Colon (tissue), 2 donors: Measurements from ENCODE around the gene ZNF692.

Experiments
- FAIRE-seq: peaks from 2 replicates; lab custom pipeline; 2012; peaks lifted over from hg19 to GRCh38; lab: Jason Lieb, UNC
- donor health status: control.
- donor health status: control.

The ZNF692 gene

GRCh38 chr1:248873993-248874533 is 15.2 kb upstream of the ZNF692 start:
- FAIRE-seq = no peak

- FAIRE-seq = no peak
These were observed 14.6 kb upstream of the ZNF692 start for GRCh38 chr1:248873409-248873992.

DNA sequence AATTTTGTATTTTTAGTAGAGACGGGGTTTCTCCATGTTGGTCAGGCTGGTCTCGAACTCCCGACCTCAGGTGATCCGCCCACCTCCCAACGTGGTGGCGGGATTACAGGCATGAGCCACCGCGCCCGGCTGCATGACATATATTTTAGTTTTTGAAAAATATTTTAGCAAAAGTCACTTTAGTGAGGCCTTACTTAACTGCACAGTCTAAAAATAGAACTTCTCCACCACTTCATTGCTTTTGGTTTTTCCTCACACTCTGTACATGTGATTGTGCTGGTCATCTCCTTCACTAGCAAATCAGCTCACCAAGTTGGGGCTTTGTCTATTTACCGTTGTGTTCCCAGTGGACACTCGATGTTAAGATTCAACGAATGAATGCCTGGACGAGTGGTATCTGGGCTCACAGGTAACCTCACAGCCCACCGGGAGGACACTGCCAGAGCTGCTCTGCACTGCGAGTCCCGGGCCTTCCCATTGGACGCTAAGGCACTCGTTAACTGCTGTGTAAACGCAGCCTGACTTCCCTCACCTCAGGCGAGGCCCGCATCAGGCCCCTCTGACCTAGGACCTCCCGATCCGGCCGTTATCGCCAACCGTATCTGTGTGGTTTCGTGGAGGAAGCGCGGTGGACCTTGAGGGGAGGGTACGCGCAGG is 14.0 kb upstream of the ZNF692 start:
- FAIRE-seq = no peak

- FAIRE-seq = no peak
These were observed 13.0 kb upstream of the ZNF692 start for GRCh38 chr1:248871837-248872401.

DNA sequence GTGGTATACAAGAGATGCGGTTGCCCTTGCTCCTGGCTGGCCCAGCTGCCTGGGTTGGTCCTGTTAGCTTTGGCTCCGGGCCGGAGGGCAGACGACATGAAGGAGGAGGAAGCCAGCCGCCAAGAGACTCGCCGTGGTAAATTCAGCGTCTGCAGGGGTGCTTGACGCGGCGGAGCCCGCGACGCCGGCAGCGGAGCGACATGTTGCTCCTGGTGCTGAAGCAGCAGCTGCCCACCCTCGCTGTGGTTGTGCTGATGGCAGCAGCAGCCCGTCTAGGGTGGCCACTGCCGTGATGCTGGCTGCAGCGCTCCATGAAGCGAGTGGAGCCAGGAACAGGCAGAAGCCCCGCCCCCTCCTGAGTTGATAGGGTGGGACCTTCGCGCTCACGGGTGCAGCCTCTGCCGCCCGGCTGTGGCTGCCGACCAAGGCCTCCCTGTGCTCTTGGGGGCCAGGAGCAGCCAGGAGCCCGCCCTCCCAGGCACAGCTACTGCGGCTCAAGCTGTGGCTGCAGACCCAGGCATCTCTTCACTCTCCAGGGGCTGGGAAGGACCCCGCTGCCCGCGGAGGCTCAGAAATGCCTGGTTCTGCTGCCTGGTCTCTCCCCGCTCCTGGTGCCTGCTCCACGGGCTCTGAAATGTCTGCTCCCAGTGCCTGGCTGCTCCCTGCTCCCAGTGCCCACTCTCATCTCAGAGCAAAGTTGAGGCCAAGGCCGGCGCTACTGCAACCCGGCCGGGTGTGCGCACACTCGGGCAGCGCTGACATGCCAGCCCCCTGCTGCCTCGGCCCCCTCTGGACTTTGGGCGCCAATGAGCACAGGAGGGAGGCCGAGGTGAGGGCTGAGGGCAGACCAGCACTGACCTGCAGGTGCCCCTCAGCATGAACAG is 4.4 kb upstream of the ZNF692 start:
- no peak for FAIRE-seq

DNA sequence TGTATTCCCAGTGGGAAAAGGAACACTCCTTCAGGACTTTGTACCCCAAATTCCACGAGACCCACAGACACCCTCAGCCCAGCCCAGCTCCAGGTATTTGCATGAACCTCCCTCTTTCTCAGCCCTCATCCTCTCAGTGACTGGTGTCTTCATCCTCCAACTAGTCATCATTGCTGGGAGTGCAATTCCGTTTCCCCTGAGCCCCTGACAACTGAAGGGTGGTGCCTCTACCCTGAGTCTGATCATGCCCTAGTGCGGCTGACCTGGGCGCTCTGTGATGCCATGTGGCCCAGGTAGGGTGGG is 3.8 kb upstream of the ZNF692 start:
- FAIRE-seq = no peak

DNA sequence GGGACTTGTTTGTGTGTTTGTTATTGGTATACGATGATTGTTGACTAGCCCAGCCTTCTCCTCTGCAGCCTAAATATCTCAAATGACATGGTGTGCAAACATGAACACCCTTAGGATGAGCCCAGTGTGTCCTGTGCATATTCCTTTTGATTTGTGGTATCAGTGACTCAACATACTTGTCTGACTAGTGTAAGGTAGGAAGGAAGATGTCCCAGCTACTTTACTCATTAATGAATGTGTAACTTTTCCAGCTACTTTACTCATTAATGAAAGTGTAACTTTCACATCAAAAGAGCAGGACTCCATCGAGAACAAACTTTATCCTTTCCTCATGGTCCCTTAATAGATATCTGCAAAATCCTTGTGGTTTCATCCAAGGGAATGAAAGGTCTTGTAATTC is 2.7 kb upstream of the ZNF692 start:
- no peak for FAIRE-seq

DNA sequence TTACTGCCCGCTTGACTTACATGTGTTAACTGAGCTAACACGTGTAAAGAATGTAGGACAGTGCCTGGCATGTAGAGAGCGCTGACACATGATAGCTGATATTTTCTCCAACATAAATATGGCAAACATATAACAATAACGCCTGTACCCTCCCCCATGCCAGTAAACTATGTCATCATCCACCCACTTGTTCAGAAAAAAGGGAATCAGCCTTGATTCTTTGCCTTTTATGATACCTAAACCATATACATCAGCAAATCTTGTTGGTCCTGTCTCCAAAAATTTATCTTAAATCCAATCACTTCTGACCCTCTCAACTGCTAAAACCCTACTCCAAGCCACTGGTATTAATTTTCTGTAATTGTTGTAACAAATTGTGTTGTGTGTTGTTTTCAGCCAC is 1.1 kb upstream of the ZNF692 start:
- FAIRE-seq = no peak

DNA sequence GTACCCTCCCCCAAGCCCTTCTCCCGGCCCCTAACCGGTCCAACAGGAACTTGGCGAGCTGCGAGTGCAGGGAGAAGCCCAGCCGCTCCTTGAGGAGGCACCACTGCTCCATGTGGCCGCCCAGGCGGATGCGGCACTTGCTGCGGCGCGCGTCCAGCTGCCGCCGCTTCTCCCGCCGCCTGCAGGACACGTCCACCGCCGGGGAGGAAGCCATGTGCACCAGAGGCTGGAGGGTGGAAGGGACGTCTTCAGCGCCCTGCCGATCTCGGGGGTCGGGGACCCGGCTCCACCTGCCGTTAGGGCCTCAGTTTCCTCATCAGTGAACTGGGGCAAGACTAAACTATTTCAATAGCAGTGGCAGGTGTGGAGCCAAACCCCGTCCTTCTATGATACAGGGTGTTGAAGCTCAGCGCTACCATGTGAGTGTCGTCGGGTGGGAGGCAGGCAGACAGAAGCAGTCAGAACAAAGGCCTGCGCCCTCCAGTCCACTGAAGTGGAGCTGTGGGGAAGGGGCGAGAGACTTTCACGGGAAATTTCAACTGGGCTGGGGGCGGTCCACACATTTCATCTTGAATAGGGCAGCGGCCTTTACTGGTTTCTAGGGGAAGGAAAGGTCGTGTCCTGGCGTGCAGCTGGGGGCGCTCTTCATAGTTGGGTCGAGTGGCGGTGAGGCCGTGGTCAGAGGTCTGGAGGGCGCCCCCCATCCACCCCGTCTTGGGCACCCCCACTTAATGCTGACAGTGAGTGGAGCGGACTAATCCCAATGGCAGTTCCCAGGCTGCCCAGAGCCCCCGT is 592 bp downstream of the ZNF692 start:
- FAIRE-seq = no peak

GRCh38 chr1:248857749-248858095 is 1.2 kb downstream of the ZNF692 start:
- no peak for FAIRE-seq

GRCh38 chr1:248857201-248857600 is 1.7 kb downstream of the ZNF692 start:
- no peak for FAIRE-seq

- no peak for FAIRE-seq
These were observed 2.7 kb downstream of the ZNF692 start for GRCh38 chr1:248856176-248856575.

- FAIRE-seq = no peak
These were observed 3.3 kb downstream of the ZNF692 start for GRCh38 chr1:248855580-248855979.

DNA sequence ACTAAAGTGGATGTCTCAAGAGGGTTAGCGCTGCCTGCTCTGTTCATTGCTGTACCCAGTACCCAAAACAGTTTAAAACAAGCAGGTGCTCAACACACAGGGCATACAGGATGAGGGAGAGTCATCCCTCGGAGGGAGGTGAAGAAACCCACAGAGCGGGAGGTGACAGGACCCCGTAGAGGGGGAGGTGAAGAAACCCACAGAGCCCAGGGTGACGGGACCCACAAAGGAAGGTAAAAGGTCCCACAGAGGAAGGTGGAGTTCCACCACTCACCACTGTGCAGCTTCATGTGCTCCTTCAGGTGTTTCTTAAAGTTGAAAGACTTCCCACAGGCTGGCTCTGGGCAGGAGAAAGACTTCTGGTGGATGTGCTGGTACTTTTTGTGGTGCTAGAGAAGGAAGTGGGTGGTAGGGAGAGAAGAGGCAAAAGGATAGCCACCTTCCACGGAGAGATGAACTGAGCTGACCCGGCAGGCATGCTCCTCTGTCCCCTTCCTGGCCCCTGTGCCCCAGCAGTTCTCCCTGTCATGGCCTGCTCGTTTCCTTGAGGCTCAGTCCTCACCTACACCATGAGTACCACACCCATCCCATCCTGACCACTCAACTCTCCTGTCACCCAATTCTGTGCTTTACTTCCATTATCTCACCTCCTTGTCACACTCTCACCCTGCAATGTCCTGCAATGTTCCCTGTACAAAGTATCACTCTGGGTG is 5.1 kb downstream of the ZNF692 start:
- FAIRE-seq = no peak

DNA sequence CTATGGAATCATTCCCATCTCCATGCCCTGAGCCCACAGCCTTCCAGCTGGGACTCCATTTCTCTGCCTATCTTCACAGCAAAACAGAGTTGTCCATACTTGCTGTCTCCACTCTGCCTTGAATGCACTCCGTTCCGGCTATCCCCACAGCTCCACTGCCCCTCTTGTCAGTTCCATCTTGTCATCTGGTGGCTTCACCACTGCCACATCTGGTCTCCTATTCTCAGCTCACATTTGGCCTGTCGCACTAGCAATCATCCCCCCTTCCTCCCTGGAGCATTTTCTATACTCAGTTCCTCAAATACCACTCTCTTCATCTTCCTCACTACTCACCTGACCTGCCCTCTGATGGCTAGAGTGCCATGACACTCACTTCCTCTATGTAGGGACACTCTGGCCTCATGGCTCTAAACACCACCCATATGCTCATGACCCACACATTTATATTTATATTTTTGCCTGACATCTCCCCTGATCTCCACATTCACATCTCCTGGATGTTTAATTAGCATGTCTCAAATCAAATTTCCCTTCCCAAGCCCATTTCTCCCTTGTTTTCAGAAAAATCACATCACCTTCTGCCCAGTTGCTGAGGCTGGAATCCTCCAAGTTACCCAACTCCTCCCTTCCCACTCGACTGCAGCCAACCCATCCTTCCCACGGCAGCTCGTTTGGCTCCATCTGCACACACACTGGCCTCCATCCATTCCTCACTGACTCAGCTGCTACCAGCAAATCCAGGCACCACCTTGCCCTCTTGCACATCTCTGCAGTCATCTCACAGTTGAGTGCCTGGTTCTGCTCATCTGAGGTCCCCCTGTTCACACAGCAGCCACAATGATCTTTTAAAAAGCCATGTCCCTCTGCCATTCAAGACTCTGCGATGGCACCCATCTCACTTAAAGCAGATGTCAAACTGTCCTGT is 6.1 kb downstream of the ZNF692 start:
- no peak for FAIRE-seq

DNA sequence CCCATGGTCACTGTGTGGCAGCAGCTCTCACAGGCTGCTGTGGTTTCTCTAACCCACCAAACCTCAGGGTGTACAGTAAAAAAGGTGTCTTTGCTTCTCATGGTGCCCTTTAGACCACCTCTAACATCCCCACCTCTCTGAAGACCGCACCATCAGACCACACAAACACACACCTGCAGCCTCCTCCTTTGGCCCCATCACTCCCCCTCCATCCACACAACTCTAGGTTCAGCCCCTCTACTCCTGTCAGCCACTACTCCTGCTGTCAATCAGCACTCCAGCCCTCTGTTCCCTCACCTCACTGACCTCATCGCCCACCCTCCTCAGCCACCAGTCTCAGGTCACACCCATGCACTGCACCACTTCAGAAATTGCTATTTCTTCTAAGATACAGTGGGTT is 7.5 kb downstream of the ZNF692 start:
- FAIRE-seq = no peak

DNA sequence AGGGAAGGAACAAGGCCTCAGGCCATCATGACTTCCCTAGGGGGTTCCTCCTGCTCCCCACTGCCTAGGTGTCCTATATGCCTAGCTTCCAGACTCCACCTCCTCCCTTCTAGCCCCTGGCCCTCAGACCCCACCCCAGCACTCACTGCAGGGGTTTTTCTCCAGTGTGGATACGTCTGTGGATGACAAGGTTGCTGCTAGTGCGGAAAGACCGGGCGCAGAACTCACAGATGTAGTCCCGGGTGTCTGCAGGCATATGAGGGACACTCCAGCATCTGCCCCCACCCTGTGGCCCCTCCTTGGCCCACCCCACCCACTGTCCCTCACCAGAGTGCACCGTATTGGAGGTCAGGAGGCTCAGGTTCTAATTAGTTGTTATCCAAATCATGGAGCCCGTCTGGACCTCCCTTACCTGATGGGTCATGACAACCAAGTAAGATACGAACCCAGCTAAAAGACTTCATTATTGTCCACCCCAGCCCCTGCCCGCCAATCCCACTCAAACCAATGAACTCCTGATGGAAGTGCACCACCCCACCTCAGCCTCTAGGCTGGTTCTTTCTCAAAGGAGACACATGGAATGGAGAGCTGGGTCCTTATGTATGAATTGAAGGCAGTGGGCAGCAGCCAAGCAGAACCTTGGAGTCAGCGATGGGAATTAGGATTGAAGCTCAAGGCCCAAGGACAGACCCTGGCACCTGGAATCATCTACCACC is 8.2 kb downstream of the ZNF692 start:
- no peak for FAIRE-seq

- no peak for FAIRE-seq
These were observed 8.8 kb downstream of the ZNF692 start for GRCh38 chr1:248850124-248850523.

DNA sequence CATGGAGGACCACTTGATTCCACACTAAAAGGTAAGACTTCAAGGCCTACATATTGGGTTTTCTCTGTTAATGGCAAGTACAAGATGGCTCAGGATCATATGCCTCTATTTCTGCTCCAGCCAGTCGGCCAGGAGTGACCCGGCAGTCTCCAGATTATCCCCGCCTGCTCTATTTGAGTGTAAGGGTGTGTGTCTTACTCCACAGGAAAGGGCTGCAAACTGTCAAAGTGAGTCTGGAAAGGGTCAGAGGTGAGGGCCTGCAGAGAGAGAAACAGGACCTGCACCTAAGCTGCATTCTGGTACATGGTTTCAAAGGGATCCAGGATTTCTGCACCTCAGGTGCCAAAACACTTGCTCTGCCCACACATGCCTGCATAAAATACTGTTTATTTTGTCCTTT is 9.2 kb downstream of the ZNF692 start:
- FAIRE-seq = no peak

- FAIRE-seq = no peak
These were observed 9.7 kb downstream of the ZNF692 start for GRCh38 chr1:248849152-248849551.
